GM19035 (cell line): ENCODE results near the gene PDIA5.

Experiments used
- ATAC-seq: cut with Tn5 transposase; IDR thresholded peaks from one replicate; pipeline ENCODE4 v1.9.1; 2021; ENCODE audit not compliant: unreplicated experiment

Gene PDIA5

GRCh38 chr3:123070510-123070909 is 3.7 kb downstream of the PDIA5 start:
- ATAC-seq, result no peak

- no peak for ATAC-seq
Measured at GRCh38 chr3:123071146-123071545, 4.3 kb downstream of the PDIA5 start.

GRCh38 chr3:123071581-123071980 is 4.8 kb downstream of the PDIA5 start:
- no peak for ATAC-seq

GRCh38 chr3:123072152-123072551 is 5.3 kb downstream of the PDIA5 start:
- ATAC-seq, result no peak

GRCh38 chr3:123072564-123072963 is 5.7 kb downstream of the PDIA5 start:
- ATAC-seq, result no peak

- no peak for ATAC-seq
Measured at GRCh38 chr3:123075359-123075758, 8.5 kb downstream of the PDIA5 start.

- no peak for ATAC-seq
Measured at GRCh38 chr3:123076112-123076495, 9.3 kb downstream of the PDIA5 start.

GRCh38 chr3:123076496-123077418 is 9.9 kb downstream of the PDIA5 start:
- ATAC-seq, result no peak

GRCh38 chr3:123078101-123078500 is 11.3 kb downstream of the PDIA5 start:
- no peak for ATAC-seq

- ATAC-seq, result no peak
Measured at GRCh38 chr3:123080864-123081562, 14.2 kb downstream of the PDIA5 start.

- ATAC-seq, result no peak
Measured at GRCh38 chr3:123081718-123082369, 15.0 kb downstream of the PDIA5 start.

GRCh38 chr3:123082370-123083065 is 15.7 kb downstream of the PDIA5 start:
- ATAC-seq, result no peak

- no peak for ATAC-seq
Measured at GRCh38 chr3:123083383-123084124, 16.7 kb downstream of the PDIA5 start.

- no peak for ATAC-seq
Measured at GRCh38 chr3:123084192-123084591, 17.4 kb downstream of the PDIA5 start.

GRCh38 chr3:123084738-123085237 is 18.0 kb downstream of the PDIA5 start:
- no peak for ATAC-seq

GRCh38 chr3:123085293-123085931 is 18.6 kb downstream of the PDIA5 start:
- no peak for ATAC-seq

GRCh38 chr3:123085932-123086627 is 19.3 kb downstream of the PDIA5 start:
- no peak for ATAC-seq

- no peak for ATAC-seq
Measured at GRCh38 chr3:123088387-123088786, 21.6 kb downstream of the PDIA5 start.
